ENCODE data around the gene IVD.

IVD gene

DNA sequence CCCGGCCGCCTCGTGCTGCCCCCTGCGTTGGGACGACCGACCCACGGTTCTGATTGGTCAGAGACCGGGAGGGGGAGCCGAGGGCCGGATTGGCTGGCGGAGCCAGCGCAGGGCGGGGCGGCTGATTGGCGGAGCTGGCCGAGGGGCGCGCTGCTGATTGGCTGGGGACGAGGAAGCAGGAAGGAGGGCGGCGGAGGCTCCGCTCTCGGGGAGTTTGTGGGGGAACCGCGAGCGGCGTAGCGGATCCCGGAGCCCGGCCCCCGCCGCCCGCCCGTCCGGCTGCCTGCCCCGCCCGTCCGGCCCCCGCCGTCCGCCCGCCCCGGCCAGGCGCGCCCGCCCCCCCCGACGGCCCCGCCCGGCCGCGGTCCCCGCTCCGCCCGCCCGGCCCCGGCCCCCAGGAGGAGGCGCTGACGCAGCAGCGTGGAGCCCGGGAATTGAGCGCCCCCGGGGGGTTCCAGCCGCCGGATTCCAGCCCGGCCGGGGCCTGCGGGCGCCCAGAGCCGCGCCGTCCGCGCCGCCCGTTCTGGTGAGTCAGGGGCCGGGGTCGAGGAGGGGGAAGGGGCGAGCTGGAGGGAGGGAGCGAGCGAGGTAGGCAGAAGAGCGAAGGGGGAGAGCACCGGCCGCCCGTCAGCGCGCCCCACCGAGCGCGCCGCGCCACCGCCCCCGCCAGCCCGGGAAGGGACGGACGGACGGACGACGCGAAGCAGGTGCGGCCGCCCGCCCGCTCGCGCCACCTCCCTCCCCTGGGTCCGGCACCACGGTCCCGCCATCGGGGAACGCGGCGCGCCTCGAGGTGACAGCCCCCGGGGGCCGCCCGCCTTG, 35.4 kb downstream of the IVD start, which contains the start of gene BAHD1:
Gene BAHD1, plus strand, starts transcription at position 211 of the 822 bp plus-strand sequence. CDS start 17,512 bp downstream, outside the sequence.
- no peak within 1 kb of the TSS for H3K27ac ChIP-seq
- H3K27me3 ChIP-seq (replicated peaks), result peaks cover 21% of the 10 kb centered on the region
- in situ Hi-C loops (cut with HindIII; ENCODE audit: low pct_ligation_motif_present, low sequenced_read_pairs), result no loop called here
- TF ChIP-seq, protein P1, sequence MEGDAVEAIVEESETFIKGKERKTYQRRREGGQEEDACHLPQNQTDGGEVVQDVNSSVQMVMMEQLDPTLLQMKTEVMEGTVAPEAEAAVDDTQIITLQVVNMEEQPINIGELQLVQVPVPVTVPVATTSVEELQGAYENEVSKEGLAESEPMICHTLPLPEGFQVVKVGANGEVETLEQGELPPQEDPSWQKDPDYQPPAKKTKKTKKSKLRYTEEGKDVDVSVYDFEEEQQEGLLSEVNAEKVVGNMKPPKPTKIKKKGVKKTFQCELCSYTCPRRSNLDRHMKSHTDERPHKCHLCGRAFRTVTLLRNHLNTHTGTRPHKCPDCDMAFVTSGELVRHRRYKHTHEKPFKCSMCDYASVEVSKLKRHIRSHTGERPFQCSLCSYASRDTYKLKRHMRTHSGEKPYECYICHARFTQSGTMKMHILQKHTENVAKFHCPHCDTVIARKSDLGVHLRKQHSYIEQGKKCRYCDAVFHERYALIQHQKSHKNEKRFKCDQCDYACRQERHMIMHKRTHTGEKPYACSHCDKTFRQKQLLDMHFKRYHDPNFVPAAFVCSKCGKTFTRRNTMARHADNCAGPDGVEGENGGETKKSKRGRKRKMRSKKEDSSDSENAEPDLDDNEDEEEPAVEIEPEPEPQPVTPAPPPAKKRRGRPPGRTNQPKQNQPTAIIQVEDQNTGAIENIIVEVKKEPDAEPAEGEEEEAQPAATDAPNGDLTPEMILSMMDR (IDR thresholded peaks at IDR 0.05; ENCODE audit: low read depth, low read length, missing control alignments), result no peak
- peak; percentile 91 for DNase-seq
- no peaks in the 10 kb centered on the region for H3K36me3 ChIP-seq (replicated peaks)
- H3K4me3 ChIP-seq (ENCODE audit: low read depth, low read length), result peak within 1 kb of the TSS; percentile 61

DNA sequence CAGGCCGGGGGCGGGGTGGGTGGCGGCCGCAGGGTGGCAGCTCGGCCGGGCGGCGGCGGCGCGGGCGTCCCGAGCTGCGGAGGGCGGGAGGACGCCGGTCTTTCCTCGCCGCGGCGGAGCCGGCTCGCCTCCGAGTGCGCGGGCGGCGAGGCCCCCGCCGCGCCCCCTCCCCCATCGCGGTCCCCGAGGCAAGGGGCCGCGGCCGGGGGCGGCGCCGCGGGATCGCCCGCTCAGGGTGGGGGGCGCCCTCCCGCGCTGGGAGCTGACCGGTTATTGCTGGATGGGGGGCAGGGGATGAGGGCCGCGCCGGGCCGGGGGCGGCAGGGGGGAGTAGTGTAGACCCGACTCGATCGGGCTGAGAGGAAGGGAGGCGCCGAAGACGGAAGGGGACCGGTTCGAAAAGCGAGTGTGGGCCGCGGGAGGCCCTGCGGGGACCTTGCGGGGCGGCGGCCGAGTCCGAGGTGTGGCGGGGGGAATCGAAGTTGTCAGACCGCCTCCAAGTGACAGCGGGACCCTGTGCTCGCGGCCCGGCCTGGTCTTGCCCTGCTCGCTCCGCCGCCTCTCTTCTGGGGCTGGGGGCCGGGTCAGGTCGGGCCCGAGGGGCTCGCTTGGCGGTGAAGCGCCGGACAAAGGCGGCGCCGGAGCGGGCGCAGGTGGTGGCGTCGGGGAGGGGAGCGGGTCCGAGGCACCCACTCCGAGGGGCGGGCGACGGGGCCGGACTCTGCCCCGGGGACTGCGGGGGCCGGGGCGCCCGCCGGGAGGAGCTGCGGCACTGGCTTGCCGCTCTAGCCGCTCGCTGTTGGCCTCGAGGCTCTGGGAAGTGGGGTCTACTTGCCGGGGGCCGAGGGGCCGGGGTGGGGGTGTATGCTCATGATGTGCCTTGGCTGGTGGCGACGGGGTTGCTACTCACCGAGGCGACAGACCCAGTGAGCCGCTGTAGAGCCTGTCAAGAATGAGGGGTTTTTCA, 36.3 kb downstream of the IVD start:
- in situ Hi-C loops (cut with HindIII; ENCODE audit: low pct_ligation_motif_present, low sequenced_read_pairs), result no loop called here
- no peak overlapping the region for H3K27ac ChIP-seq
- TF ChIP-seq, protein P1 (IDR thresholded peaks at IDR 0.05; ENCODE audit: low read depth, low read length, missing control alignments), result peak; percentile 8
- H3K4me3 ChIP-seq (ENCODE audit: low read depth, low read length), result peak overlapping the region; percentile 61
- H3K27me3 ChIP-seq (replicated peaks), result peaks cover 13% of the 10 kb centered on the region
- H3K36me3 ChIP-seq (replicated peaks), result no peaks in the 10 kb centered on the region
- DNase-seq, result no peak

DNA sequence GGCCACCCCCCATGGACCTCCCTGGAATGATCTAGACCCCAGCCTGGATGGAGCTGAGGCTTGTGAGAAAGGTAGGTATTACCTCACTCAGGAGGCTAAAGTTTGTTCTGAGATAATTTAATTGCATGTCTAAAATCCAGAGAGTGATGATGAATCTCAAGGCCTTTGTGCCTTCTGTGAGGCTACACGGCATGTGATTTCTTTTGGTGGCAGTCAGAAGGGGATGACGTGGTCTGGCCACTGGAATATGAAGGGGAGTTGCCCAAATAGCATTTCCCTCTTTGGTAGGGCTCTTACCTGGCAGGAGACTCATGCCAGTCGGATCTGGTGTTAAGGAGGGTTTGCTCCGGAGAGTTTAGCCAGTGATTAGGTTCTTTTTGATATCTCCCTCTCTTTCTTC, 37.7 kb downstream of the IVD start:
- Histone ChIP-seq H3K4me3 (ENCODE audit: low read depth, low read length) (no peak overlapping the region), H3K36me3 (replicated peaks) (no peaks in the 10 kb centered on the region), H3K27me3 (replicated peaks) (no peaks in the 10 kb centered on the region), H3K27ac (no peak overlapping the region)
- in situ Hi-C loops (cut with HindIII; ENCODE audit: low pct_ligation_motif_present, low sequenced_read_pairs), result no loop called here
- TF ChIP-seq, protein P1 (IDR thresholded peaks at IDR 0.05; ENCODE audit: low read depth, low read length, missing control alignments), result no peak
- DNase-seq, result no peak

DNA sequence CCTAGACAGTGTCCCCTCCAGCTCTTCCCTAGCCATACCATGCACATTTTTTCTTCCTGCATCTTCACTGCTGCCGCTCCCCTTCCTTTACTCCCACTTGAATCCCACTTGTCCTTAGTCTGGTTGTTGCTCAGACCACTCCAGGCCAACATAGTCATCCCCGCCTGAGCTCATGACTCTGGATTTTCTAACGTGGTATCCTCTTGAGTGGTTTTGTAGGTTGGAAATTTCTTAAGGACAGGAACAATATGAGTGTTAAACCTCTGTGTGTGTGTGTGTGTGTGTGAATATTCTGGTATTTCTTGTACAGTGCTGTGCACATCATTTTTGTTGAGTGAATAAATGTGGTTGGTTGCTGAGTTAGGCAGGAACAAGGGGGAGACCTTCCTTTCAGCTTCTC, 38.3 kb downstream of the IVD start:
- no peak overlapping the region for H3K27ac ChIP-seq
- H3K27me3 ChIP-seq (replicated peaks), result no peaks in the 10 kb centered on the region
- in situ Hi-C loops (cut with HindIII; ENCODE audit: low pct_ligation_motif_present, low sequenced_read_pairs), result no loop called here

DNA sequence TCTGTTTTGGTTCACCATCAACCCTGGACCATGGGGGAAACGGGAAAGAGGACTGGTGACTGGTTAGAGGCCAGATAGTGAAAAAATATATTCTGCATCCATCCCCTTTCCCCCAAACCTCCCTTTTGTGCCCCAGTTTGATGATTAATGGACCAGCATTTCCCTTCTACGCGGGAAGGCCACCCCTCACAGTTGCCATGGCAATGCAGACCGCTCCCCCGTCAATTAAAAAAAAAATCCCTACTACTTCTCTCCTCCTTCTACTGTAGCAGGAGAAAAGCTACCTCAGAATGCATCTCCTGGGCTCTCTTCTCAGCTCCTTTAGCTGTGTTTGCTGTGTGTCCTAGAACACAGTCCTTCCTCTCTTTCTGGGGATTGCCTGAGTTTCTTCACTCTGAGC, 39.1 kb downstream of the IVD start:
- no peaks in the 10 kb centered on the region for H3K36me3 ChIP-seq (replicated peaks)
- in situ Hi-C loops (cut with HindIII; ENCODE audit: low pct_ligation_motif_present, low sequenced_read_pairs), result no loop called here
- H3K27me3 ChIP-seq (replicated peaks), result no peaks in the 10 kb centered on the region
- DNase-seq, result no peak
- no peak overlapping the region for H3K4me3 ChIP-seq (ENCODE audit: low read depth, low read length)
- TF ChIP-seq, protein P1 (IDR thresholded peaks at IDR 0.05; ENCODE audit: low read depth, low read length, missing control alignments), result no peak
- H3K27ac ChIP-seq, result no peak overlapping the region

More for the DNA sequence above, 38.3 kb downstream of the IVD start:
- Histone ChIP-seq H3K4me3 (ENCODE audit: low read depth, low read length) (no peak overlapping the region), H3K36me3 (replicated peaks) (no peaks in the 10 kb centered on the region)
- DNase-seq, result no peak
- TF ChIP-seq, protein P1 (IDR thresholded peaks at IDR 0.05; ENCODE audit: low read depth, low read length, missing control alignments), result no peak
